Medulla oblongata (tissue), 1 donor: ENCODE results near the gene KRTAP10-3.

ENCODE experiments used
- DNase-seq: peaks from one replicate; pipeline ENCODE4 v3.0.0-alpha.2; 2015; ENCODE audit errors: extremely low spot score

Gene KRTAP10-3

GRCh38 chr21:44548381-44548780 lies 10.2 kb downstream of the KRTAP10-3 start:
- no peak for DNase-seq

DNA sequence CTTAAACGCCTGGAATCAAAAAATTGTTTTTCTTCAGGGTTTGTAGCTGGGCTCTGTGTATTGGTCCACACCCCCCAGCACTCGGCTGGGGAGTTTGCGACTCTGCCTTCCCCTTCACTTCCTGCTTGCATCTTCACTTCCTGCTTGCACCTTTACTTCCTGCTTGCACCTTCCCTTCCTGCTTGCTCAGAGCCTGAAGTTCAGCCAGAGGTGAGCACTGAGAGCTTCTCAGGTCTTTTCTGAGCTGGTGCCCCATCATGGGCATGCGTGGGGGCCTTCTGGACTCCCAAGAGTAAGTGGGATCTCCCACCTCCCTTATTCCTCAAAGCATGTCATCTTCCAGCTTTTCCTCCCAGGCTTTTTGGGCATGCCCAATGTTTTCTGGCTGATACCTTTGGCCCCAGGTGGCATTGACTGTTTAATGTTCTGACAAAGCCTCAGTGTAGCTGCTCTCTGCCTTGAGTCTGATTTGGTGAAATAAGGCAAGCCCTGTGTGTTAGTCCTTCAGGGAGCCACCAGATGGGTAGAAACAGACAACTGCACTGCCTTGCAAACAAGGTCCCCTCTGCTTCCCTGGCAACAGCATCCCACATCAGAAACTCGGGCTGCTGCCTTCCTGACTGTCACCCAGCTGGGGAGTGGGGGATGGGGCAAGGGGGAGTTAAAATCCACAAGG lies 10.8 kb downstream of the KRTAP10-3 start:
- DNase-seq: no peak

DNA sequence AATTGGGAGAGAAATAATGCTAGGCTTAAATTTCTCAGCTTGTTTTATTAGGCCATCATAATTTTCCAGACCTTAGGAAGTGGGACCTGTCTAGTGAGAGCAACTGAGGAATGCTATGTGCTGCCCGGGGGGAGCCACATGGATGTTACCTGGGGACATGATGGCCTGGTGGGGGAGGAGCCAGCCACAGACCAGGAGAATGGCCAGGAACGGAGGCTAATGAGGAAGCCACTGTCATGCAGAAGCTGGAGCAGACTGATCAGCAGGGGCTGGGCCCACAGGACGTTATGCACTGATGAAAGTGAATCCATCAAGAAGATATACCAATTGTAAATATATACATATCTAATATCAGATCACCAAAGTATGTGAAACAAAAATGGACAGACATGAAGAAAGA lies 14.0 kb downstream of the KRTAP10-3 start:
- no peak for DNase-seq

DNA sequence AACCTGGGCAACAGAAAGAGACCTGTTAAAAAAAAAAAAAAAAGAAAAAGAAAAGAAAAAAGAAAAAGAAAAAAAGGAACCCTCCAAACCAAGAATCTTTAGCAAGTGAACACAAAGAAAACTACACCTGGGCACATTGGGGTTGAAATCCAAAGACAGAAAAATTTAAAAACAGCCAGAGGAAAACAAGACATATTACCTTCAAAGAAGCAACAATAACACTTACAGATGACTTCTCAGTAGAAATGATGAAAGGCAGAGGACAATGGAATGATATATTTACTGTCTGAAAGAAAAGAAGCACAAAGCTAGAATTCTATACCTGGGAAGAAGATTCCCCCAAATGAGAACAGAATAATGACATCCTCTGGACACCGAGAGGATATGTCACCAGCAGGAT lies 15.9 kb downstream of the KRTAP10-3 start:
- no peak for DNase-seq

- DNase-seq: no peak
Measured at GRCh38 chr21:44540741-44541288, 17.8 kb downstream of the KRTAP10-3 start.

DNA sequence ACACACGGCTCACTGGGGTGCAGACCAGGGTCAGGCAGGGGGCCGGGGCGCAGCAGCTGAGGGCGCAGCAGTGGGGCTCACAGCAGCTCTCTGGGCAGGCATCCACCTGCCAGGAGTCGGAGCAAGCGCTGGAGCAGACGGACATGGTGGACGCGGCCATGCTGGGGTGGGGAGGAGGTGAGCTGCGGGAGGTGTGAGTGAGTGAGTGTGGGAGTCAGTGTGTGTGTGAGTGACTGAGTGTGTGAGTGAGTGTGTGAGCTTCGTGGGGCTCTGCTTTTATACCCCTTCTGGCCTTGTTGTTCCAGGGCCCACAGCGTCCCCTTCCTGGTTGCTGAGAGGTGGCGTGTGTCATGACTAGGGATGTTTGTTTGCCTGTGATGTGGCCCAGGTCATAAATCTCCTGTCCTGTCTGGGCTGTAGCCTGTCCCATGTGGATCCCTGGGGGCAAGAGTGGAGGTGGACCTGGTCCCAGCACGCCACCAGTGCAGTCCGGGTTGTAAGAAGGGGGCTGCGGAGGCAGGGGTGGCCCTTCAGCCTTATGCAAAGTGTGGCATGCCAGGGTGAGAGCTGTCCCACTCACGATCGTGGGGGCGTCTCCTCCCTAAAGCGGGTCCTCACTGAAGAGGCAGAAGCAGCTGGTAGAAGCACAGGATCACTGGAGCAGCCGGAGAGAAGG lies 18.5 kb downstream of the KRTAP10-3 start, which contains the start of gene KRTAP10-1:
KRTAP10-1 (minus strand) TSS at position 205 of the 676 bp plus-strand sequence; CDS start at position 160, 45 bp downstream.
- DNase-seq: no peak

DNA sequence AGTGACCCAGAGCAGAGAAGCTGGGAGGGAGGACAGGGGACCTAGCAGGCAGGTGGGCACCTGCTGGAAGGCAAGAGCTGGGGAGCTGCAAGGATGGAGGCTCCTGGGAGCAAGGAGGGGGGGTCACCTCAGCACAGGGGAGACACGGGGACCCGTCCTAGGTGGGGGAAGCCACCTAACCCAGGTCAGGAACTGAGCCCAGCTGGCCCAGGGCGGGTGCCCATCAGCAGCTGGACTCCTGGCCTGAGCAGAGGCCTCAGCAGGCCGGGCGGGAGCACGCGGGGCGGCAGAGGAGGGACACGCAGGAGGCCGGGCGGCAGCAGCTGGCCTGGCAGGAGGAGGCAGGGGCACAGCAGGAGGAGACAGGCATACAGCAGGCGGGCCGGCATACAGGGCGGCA lies 19.5 kb downstream of the KRTAP10-3 start:
- no peak for DNase-seq

GRCh38 chr21:44537930-44538911 lies 20.4 kb downstream of the KRTAP10-3 start:
- DNase-seq: no peak

DNA sequence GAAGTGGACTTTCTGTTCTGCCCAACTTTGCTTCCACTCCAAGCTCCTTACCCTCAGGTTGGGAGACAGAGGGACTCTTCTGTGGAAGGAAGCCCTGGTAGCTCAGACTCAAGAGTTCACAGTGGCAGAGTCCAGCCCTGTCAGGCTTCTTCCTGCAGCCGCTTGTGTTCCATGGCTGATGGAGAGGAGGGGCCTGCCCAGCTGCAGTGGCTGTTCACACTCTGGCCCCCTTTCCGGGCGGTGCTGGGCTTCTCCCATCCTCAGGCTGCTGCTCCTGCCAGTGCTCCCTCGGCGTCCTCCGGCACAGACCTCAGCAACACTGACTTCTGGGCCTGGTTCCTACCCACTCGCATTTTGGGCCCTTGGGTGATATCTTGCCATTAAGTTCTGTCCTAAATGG lies 22.6 kb downstream of the KRTAP10-3 start:
- DNase-seq: no peak

GRCh38 chr21:44534688-44535087 lies 23.9 kb downstream of the KRTAP10-3 start:
- DNase-seq: no peak

DNA sequence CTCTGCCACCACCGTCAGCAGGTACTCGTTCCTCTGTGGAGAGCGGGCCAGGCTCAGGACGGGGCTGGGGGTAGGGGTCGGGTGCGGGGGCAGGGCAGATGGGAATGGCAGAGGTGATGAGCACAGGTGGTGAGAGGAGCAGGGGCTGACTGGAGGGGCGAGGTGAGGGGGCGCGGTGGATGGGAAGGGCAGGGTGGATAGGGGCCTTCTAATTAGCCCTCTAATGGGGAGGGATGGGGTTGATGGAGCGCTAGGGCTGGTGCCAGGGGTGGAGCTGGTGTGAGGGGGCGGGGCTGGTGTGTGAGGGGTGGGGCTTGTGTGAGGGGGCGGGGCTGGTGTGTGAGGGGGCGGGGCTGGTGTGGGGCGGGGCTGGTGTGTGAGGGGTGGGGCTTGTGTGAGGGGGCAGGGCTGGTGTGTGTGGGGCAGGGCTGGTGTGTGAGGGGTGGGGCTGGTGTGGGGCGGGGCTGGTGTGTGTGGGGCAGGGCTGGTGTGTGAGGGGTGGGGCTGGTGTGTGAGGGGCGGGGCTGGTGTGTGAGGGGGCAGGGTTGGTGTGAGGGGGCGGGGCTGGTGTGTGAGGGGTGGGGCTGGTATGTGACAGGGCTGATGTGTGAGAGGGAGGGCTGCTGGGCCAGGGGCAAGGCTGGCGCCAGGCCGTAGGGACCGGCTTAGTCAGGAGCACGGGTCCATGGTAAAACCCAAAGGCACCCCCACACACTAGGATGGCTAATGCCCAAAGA lies 24.5 kb downstream of the KRTAP10-3 start:
- no peak for DNase-seq

DNA sequence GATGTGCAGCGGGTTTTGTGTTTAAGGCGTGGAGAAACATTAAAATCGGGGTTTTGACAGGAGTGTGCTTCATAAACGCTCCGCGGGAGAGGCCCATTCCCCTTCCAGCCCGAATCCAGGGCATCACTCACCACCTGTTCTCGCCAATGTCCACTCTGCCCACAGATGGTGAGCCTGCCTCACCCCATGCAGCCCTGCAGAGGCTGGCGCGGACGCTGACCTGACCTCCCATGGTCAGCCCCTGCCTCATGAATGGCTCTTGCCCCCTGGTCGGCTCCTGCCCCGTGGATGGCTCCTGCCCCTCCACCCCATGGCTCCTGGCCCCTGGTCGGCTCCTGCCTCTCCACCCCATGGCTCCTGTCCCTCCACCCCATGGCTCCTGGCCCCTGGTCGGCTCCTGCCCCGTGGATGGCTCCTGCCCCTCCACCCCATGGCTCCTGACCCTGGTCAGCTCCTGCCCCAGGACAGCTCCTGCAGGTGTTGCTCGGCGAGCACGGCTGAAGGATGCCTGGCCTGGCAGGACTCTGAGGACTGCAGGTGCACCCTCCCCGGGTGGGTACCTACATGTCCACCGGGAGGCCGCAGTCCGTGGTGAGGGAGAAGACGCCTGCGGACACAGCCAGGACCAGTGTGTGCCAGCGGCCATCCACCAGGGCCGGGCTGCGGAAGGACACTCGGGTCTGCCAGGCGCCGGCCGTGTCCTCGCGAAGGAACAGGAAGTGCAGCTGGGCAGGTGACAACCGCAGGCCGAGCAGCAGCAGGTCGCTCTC lies 25.3 kb downstream of the KRTAP10-3 start:
- DNase-seq: no peak

GRCh38 chr21:44532712-44533111 lies 25.9 kb downstream of the KRTAP10-3 start:
- no peak for DNase-seq

DNA sequence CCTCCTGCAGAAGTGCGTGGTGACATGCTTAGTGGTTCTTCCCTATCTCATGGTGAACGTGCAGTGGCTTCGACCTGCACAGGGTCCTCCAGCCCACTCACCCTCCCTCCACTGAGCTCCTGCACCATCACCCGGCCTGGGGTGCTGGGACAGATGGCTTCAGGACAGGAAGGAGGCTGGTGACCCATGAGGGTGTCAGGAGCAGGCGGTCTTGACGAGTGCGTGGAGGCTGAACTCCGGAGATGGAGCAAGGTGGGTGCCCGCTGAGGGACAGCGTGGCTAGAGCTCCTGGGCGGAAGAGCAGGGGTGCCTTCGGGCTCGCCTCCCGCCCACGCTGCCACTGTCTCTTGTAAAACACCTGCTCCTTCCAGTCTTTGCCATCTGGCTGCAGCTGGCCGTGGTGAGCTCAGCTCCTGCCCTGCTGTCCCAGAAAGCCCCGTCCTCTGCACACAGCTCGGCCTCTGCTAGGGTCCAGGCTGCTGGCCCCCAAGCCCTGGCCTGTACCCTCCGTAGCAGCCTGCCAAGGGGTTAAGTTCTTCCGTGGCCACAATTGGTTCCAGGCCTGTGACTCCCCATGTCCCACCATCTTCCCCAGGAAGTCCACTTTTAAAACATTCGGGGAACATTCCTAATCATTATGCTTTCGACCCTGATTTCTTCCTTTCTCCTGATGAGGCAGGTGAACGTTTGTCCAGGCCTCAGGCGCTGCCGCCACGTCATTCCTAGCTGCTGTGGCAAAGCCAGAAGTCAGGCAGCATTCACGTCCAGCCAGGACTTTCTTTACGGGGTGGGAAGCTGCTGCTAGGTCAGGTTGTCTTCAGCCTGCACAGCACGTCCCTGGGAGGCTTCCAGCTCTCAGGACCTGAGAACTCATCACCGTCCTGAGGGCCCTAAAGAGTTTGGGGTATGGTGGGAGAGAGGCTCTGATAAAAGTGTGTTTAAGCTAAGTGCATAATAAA lies 26.7 kb downstream of the KRTAP10-3 start:
- no peak for DNase-seq

GRCh38 chr21:44530903-44531605 lies 27.5 kb downstream of the KRTAP10-3 start:
- no peak for DNase-seq

GRCh38 chr21:44530221-44530902 lies 28.2 kb downstream of the KRTAP10-3 start:
- DNase-seq: no peak

DNA sequence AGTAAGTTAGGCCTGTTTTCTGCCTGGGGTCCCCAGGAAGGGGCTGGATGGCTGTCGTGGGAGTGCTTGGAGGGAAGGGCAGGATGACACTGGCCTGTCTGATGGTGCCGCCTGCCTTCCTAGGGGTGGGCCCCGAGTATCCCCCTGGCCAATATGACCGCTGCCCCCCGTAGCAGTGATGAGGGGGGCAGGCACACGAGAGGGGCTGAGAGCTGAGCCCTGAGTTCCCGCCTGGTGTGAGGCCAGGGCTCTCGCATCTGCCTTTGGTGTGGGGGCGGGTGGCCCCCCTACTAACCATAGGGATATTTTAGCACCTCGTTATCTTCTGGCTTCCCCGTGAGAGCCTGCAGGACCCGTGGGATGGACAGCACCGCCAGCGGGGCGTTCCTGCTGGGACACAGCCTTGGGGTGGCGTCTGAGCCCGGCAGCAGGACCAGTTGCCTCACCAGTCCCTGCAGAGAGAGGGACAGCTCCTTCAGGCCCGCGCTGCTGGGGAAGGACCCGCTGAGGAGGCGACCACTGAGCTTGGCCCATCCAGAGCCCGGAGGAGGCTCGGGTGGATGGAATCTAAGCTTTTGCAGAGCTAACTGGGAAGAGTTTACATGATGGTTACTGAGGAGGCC lies 29.0 kb downstream of the KRTAP10-3 start:
- DNase-seq: no peak

GRCh38 chr21:44529011-44529421 lies 29.6 kb downstream of the KRTAP10-3 start:
- DNase-seq: no peak
